Measurements from ENCODE around the gene ATP5MK.
A peak's percentile ranks its signal among the peaks of the same experiment; 100 is the strongest.

ATP5MK gene

GRCh38 chr10:103367782-103368518 lies 28.3 kb downstream of the ATP5MK start, which contains the start of gene TAF5 (continued):
- TF ChIP-seq ZNF292 (tag by site-specific recombination; IDR thresholded peaks at IDR 0.05; ENCODE audit: borderline replicate concordance, low read depth) = no peak
- TF ChIP-seq, protein P1, sequence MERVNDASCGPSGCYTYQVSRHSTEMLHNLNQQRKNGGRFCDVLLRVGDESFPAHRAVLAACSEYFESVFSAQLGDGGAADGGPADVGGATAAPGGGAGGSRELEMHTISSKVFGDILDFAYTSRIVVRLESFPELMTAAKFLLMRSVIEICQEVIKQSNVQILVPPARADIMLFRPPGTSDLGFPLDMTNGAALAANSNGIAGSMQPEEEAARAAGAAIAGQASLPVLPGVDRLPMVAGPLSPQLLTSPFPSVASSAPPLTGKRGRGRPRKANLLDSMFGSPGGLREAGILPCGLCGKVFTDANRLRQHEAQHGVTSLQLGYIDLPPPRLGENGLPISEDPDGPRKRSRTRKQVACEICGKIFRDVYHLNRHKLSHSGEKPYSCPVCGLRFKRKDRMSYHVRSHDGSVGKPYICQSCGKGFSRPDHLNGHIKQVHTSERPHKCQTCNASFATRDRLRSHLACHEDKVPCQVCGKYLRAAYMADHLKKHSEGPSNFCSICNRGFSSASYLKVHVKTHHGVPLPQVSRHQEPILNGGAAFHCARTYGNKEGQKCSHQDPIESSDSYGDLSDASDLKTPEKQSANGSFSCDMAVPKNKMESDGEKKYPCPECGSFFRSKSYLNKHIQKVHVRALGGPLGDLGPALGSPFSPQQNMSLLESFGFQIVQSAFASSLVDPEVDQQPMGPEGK (tag by site-specific recombination; IDR thresholded peaks at IDR 0.05) = no peak; the same call in 1 of the 2 replicates
- TF ChIP-seq ZFP69B (tag by site-specific recombination; IDR thresholded peaks at IDR 0.05) = no peak
- TF ChIP-seq, protein P2, sequence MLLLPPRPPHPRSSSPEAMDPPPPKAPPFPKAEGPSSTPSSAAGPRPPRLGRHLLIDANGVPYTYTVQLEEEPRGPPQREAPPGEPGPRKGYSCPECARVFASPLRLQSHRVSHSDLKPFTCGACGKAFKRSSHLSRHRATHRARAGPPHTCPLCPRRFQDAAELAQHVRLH (tag by site-specific recombination; IDR thresholded peaks at IDR 0.05) = no peak
- no peak for TF ChIP-seq ZNF239 (tag by site-specific recombination; IDR thresholded peaks at IDR 0.05)
- TF ChIP-seq ZNF549 (tag by site-specific recombination; IDR thresholded peaks at IDR 0.05) = no peak
- no peak for TF ChIP-seq ZNF558 (tag by site-specific recombination; IDR thresholded peaks at IDR 0.05)
- no peak for TF ChIP-seq OSR2 (tag by site-specific recombination; IDR thresholded peaks at IDR 0.05)
- no peak for TF ChIP-seq ZNF449 (tag by site-specific recombination; IDR thresholded peaks at IDR 0.05)
- TF ChIP-seq ZNF112 (tag by site-specific recombination; IDR thresholded peaks at IDR 0.05) = no peak
- TF ChIP-seq MEIS1 (CRISPR knock-in tag; IDR thresholded peaks at IDR 0.05; ENCODE audit: borderline replicate concordance) = no peak
- TF ChIP-seq ZNF514 (tag by site-specific recombination; IDR thresholded peaks at IDR 0.05) = no peak
- no peak for TF ChIP-seq ZNF600 (tag by site-specific recombination; IDR thresholded peaks at IDR 0.05)
- TF ChIP-seq HOXD13 (CRISPR knock-in tag; IDR thresholded peaks at IDR 0.05; ENCODE audit: borderline replicate concordance) = 0 out of 2 replicates have a peak, but pooled peaks have one; percentile 54
- TF ChIP-seq PBX3 (CRISPR knock-in tag; IDR thresholded peaks at IDR 0.05) = peak; percentile 31; the same call in 1 of the 2 replicates
- no peak for TF ChIP-seq ZNF274 (IDR thresholded peaks at IDR 0.05; ENCODE audit: low read length)
- TF ChIP-seq ZNF274 (tag by site-specific recombination; IDR thresholded peaks at IDR 0.05; ENCODE audit: borderline replicate concordance) = no peak
- TF ChIP-seq ZNF133 (tag by site-specific recombination; IDR thresholded peaks at IDR 0.05) = no peak
- TF ChIP-seq, protein P3, sequence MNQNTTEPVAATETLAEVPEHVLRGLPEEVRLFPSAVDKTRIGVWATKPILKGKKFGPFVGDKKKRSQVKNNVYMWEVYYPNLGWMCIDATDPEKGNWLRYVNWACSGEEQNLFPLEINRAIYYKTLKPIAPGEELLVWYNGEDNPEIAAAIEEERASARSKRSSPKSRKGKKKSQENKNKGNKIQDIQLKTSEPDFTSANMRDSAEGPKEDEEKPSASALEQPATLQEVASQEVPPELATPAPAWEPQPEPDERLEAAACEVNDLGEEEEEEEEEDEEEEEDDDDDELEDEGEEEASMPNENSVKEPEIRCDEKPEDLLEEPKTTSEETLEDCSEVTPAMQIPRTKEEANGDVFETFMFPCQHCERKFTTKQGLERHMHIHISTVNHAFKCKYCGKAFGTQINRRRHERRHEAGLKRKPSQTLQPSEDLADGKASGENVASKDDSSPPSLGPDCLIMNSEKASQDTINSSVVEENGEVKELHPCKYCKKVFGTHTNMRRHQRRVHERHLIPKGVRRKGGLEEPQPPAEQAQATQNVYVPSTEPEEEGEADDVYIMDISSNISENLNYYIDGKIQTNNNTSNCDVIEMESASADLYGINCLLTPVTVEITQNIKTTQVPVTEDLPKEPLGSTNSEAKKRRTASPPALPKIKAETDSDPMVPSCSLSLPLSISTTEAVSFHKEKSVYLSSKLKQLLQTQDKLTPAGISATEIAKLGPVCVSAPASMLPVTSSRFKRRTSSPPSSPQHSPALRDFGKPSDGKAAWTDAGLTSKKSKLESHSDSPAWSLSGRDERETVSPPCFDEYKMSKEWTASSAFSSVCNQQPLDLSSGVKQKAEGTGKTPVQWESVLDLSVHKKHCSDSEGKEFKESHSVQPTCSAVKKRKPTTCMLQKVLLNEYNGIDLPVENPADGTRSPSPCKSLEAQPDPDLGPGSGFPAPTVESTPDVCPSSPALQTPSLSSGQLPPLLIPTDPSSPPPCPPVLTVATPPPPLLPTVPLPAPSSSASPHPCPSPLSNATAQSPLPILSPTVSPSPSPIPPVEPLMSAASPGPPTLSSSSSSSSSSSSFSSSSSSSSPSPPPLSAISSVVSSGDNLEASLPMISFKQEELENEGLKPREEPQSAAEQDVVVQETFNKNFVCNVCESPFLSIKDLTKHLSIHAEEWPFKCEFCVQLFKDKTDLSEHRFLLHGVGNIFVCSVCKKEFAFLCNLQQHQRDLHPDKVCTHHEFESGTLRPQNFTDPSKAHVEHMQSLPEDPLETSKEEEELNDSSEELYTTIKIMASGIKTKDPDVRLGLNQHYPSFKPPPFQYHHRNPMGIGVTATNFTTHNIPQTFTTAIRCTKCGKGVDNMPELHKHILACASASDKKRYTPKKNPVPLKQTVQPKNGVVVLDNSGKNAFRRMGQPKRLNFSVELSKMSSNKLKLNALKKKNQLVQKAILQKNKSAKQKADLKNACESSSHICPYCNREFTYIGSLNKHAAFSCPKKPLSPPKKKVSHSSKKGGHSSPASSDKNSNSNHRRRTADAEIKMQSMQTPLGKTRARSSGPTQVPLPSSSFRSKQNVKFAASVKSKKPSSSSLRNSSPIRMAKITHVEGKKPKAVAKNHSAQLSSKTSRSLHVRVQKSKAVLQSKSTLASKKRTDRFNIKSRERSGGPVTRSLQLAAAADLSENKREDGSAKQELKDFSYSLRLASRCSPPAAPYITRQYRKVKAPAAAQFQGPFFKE (tag by site-specific recombination; IDR thresholded peaks at IDR 0.05; ENCODE audit: borderline replicate concordance) = no peak
- no peak for TF ChIP-seq ZNF302 (tag by site-specific recombination; IDR thresholded peaks at IDR 0.05; ENCODE audit: low read depth)
- TF ChIP-seq, protein P4, sequence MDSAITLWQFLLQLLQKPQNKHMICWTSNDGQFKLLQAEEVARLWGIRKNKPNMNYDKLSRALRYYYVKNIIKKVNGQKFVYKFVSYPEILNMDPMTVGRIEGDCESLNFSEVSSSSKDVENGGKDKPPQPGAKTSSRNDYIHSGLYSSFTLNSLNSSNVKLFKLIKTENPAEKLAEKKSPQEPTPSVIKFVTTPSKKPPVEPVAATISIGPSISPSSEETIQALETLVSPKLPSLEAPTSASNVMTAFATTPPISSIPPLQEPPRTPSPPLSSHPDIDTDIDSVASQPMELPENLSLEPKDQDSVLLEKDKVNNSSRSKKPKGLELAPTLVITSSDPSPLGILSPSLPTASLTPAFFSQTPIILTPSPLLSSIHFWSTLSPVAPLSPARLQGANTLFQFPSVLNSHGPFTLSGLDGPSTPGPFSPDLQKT (IDR thresholded peaks at IDR 0.05; ENCODE audit: borderline replicate concordance, low read depth, low read length) = no peak
- no peak for TF ChIP-seq ZIC2 (tag by site-specific recombination; IDR thresholded peaks at IDR 0.05)
- TF ChIP-seq GLI4 (tag by site-specific recombination; IDR thresholded peaks at IDR 0.05) = no peak
- TF ChIP-seq ZSCAN4 (tag by site-specific recombination; IDR thresholded peaks at IDR 0.05) = no peak
- TF ChIP-seq SALL2 (tag by site-specific recombination; IDR thresholded peaks at IDR 0.05; ENCODE audit: borderline replicate concordance) = no peak

Data from HEK293 (cell line).